UCSD-AML1 (cell line): ENCODE results near the gene EGFL7.
A peak's percentile ranks its signal among the peaks of the same experiment; 100 is the strongest.

Source experiments
- DNase-seq: peaks from one replicate; lab custom pipeline; 2025; ENCODE audit not compliant: unreplicated experiment; lab: John Stamatoyannopoulos, UW

EGFL7 gene

GRCh38 chr9:136643596-136644342 is 18.9 kb upstream of the EGFL7 start:
- DNase-seq, result no peak

- no peak for DNase-seq
Observed at GRCh38 chr9:136644343-136644592, 18.4 kb upstream of the EGFL7 start.

GRCh38 chr9:136644593-136645351 is 17.9 kb upstream of the EGFL7 start:
- DNase-seq, result peak; percentile 89

- DNase-seq, result no peak
Observed at GRCh38 chr9:136645352-136645902, 17.3 kb upstream of the EGFL7 start.

GRCh38 chr9:136645903-136646754 is 16.6 kb upstream of the EGFL7 start:
- peak; percentile 91 for DNase-seq

- peak; percentile 74 for DNase-seq
Observed at GRCh38 chr9:136646827-136647711, 15.6 kb upstream of the EGFL7 start.

- peak; percentile 82 for DNase-seq
Observed at GRCh38 chr9:136648751-136649150, 14.0 kb upstream of the EGFL7 start.

GRCh38 chr9:136650021-136650420 is 12.7 kb upstream of the EGFL7 start:
- no peak for DNase-seq

- peak; percentile 50 for DNase-seq
Observed at GRCh38 chr9:136650648-136651047, 12.1 kb upstream of the EGFL7 start.

- no peak for DNase-seq
Observed at GRCh38 chr9:136651860-136652259, 10.9 kb upstream of the EGFL7 start.

- DNase-seq, result no peak
Observed at GRCh38 chr9:136653323-136654079, 9.2 kb upstream of the EGFL7 start.

GRCh38 chr9:136654820-136655535 is 7.7 kb upstream of the EGFL7 start:
- DNase-seq, result no peak

GRCh38 chr9:136655536-136656182 is 7.1 kb upstream of the EGFL7 start:
- DNase-seq, result peak; percentile 87

GRCh38 chr9:136656183-136656738 is 6.5 kb upstream of the EGFL7 start:
- DNase-seq, result no peak

GRCh38 chr9:136656795-136657611 is 5.7 kb upstream of the EGFL7 start:
- DNase-seq, result peak; percentile 64

- peak; percentile 55 for DNase-seq
Observed at GRCh38 chr9:136657974-136658848, 4.5 kb upstream of the EGFL7 start.
